ENCODE results near the gene CRKL. TPM values are rescaled to one million over a fixed set of nuclear protein-coding genes. Genes with fewer than 3 reads are reported as not detected.

The CRKL gene
- total and polyA plus RNA-seq, 11 donors, result 22.4 to 64.2 (median 52.9) TPM

DNA sequence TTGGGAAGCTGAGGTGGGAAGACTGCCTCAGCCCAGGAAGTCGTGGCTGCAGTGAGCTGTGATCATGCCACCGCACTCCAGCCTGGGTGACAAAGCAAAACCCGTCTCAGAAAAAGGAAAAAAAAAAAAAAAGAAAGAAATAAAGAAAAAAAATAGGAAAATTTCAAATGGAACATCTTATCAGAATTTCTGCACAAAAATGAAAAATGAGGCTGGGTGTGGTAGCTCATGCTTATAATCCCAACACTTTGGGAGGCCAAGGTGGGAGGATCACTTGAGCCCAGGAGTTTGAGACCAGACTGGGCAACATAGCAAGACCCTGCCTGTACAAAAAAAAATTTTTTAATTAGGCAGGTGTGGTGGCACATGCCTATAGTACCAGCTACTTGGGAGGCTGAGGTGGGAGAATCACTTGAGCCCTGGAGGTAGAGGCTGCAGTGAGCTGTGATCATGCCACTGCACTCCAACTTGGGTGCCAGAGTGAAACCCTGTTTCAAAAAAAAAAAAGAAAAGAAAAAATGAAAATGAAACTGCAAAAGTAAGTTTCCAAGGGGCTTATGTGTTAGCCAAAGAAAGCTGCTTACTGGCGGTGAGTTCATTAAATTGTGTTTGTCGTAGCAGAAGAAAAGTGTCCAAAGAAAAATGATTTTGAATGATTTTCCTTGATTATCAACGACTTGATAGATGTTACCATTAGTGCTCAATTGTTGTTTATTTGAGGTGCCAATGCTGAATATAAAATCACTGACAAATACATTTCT is 7.5 kb upstream of the CRKL start:
- Histone ChIP-seq H3K27ac (no peak overlapping the region), H3K36me3 (no peaks in the 10 kb centered on the region), H3K9me3 (no peaks in the 10 kb centered on the region), H3K4me3 (no peak overlapping the region), H3K27me3 (no peaks in the 10 kb centered on the region), H3K4me1 (peaks cover 0 to 5% (median 0%) of the 10 kb centered on the region in 12 donors)
- DNase-seq (no peak), ATAC-seq (no peak)
- WGBS, 4 donors, result 72 to 84% (median 80%) methylated on average over 6 of the region's 6 CpGs
- intact Hi-C loops (cut with DNase I), result loop anchor here in 5 of 10 donors (10.0 kb wide), 5 partner anchors 45 to 85 kb away; partner anchors contain the start of genes AIFM3 (in 1 of the 5), LZTR1 (in 1 of the 5), PI4KA (in 1 of the 5) and SNAP29 (in 1 of the 5)
- TF ChIP-seq POLR2A (IDR thresholded peaks at IDR 0.05) (no peak), CTCF (IDR thresholded peaks at IDR 0.05) (no peak)

DNA sequence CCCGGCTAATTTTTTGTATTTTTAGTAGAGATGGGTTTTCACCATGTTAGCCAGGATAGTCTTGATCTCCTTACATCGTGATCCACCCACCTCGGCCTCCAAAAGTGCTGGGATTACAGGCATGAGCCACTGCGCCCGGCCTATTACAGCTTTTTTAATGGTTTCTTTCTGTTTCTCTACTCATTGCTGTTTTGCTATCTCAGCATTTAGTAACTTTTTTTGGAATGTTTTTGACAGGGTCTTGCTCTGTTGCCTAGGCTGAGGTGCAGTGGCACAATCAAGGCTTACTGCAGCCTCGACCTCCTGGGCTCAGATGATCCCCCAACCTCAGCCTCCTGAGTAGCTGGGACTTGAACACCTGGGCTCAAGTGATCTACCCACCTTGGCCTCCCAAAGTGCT is 4.7 kb upstream of the CRKL start:
- no peak overlapping the region for H3K4me3 ChIP-seq
- intact Hi-C loops (cut with DNase I), result loop anchor here in 5 of 10 donors (10.0 kb wide), 5 partner anchors 48 to 82 kb away; partner anchors contain the start of genes AIFM3 (in 1 of the 5), LZTR1 (in 1 of the 5), PI4KA (in 1 of the 5) and SNAP29 (in 1 of the 5)
- no peaks in the 10 kb centered on the region for H3K36me3 ChIP-seq
- H3K27me3 ChIP-seq, result no peaks in the 10 kb centered on the region
- H3K27ac ChIP-seq, result no peak overlapping the region
- WGBS, 4 donors, result 87 to 94% (median 89%) methylated on average over 6 of the region's 6 CpGs
- H3K9me3 ChIP-seq, result no peaks in the 10 kb centered on the region
- ATAC-seq (no peak), DNase-seq (no peak)
- TF ChIP-seq POLR2A (IDR thresholded peaks at IDR 0.05), result no peak
- no peak for TF ChIP-seq CTCF (IDR thresholded peaks at IDR 0.05)
- H3K4me1 ChIP-seq, result peaks cover 0 to 8% (median 3%) of the 10 kb centered on the region in 12 donors

- DNase-seq (no peak), ATAC-seq (no peak)
- Histone ChIP-seq H3K27me3 (no peaks in the 10 kb centered on the region), H3K36me3 (peaks cover 0 to 1% (median 0%) of the 10 kb centered on the region in 9 donors), H3K4me3 (peak overlapping the region; percentile 62 to 99 (median 89)), H3K4me1 (peaks cover 0 to 51% (median 29%) of the 10 kb centered on the region in 12 donors), H3K27ac (peak overlapping the region in 11 of 12 donors; percentile 74 to 98 (median 95)), H3K9me3 (no peaks in the 10 kb centered on the region)
- intact Hi-C loops (cut with DNase I), result loop anchor here in 6 of 10 donors (1.0 to 10.0 kb wide), 10 partner anchors 36 to 84 kb away; partner anchors contain the start of genes LZTR1 (in 2 of the 6), PI4KA (in 2 of the 6), SNAP29 (in 2 of the 6) and AIFM3 (in 1 of the 6)
- TF ChIP-seq CTCF (IDR thresholded peaks at IDR 0.05), result no peak
- no peak for TF ChIP-seq POLR2A (IDR thresholded peaks at IDR 0.05)
- 1 to 4% (median 3%) methylated on average over 13 to 19 of the region's 19 CpGs for WGBS, 4 donors
These were observed 1.5 kb downstream of the CRKL start for GRCh38 chr22:20918663-20919218.

GRCh38 chr22:20919718-20920117 is 2.5 kb downstream of the CRKL start:
- Histone ChIP-seq H3K27ac (no peak overlapping the region), H3K36me3 (peaks cover 0 to 11% (median 0%) of the 10 kb centered on the region in 9 donors), H3K9me3 (no peaks in the 10 kb centered on the region), H3K4me1 (peaks cover 0 to 61% (median 29%) of the 10 kb centered on the region in 12 donors), H3K27me3 (no peaks in the 10 kb centered on the region), H3K4me3 (peak overlapping the region; percentile 9 to 99 (median 89))
- TF ChIP-seq POLR2A (IDR thresholded peaks at IDR 0.05) (no peak), CTCF (IDR thresholded peaks at IDR 0.05) (no peak)
- ATAC-seq (no peak), DNase-seq (no peak)
- intact Hi-C loops (cut with DNase I), result loop anchor here in 6 of 10 donors (5.0 to 10.0 kb wide), 9 partner anchors 37 to 83 kb away; partner anchors contain the start of genes PI4KA (in 2 of the 6), SNAP29 (in 2 of the 6), AIFM3 (in 1 of the 6) and LZTR1 (in 1 of the 6)
- WGBS, 4 donors, result 11 to 15% (median 12%) methylated on average over 4 of the region's 4 CpGs

Data from heart left ventricle (tissue), 16 donors.